RCC 7860 (cell line): ENCODE data around the gene WAC.

Source experiments
- DNase-seq: peaks from one replicate; pipeline ENCODE4 v3.0.0-alpha.2; 2015; ENCODE audit warnings: low spot score
- FAIRE-seq: peaks from 2 replicates; lab custom pipeline; 2012; peaks lifted over from hg19 to GRCh38; lab: Jason Lieb, UNC

The WAC gene

DNA sequence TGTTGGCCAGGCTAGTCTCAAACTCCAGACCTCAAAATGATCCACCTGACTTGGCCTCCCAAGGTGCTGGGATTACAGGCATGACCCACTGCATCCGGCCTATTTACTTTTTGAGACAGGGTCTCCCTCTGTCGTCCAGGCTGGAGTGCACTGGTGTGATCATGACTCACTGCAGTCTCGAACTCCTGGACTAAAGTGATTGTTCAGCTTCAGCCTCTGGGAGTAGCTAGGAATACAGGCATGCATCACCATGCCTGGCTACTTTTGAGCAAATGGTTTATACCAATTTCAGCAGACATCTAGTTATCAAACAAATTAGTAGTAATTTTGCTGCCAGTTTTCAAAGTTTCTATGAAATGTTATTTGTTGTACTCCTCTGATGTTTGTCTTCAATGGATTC is 2.2 kb upstream of the WAC start:
- DNase-seq (no peak), FAIRE-seq (no peak)

DNA sequence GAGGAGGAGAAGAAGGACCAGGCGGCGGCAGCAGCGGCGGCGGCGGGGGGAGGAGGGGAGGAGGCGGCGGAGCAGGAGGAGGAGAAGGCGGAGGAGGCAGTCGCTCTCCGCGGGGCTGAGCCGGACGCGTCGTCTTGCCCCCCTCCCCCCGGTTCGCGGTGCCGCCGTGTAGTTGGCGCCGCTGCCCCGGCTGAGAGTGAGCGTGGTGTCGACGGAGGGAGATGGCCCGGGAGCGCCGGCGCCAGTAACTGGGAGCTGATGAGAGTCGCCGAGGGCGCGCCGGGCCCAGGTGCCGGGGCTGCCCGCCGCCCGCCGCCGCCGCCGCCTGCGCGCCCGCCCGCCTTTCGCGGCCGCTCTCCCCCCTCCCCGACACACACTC is 257 bp downstream of the WAC start:
- FAIRE-seq (no peak), DNase-seq (no peak)

DNA sequence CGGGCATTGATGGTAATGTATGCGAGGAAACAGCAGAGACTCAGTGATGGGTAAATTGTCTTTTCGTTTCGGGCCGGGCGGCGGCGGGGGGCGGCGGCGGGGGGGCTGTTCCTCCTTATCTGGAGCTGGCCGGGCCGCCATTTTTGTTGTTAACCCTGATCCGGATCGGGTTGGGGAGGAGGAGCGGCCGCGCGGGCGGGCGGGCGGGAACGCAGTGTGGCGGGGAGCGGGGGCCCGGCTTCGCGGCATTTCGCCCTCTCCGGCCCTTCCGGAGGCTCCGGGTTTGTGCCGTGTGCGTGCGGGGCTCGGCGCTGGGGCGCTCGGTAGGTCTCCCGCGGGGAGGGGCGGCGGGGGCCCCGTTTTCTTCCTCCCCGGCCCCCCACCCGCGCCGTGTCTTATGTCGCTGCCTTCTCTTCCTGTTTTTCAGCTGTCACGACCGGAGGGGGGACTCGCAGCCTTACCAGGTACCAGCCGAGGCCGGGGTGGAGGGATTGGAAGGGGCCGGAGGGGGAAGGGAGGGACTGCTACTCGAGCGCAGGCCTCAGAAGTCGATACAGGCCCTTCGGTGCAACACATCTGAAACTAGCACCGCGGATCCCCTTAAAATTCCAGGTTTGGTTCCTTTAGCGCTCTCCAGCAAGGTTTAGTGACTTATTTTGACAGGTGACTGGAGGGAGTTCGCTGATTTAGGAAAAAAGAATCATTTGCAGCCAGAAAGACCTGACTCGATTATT is 820 bp downstream of the WAC start:
- no peak for DNase-seq
- no peak for FAIRE-seq

DNA sequence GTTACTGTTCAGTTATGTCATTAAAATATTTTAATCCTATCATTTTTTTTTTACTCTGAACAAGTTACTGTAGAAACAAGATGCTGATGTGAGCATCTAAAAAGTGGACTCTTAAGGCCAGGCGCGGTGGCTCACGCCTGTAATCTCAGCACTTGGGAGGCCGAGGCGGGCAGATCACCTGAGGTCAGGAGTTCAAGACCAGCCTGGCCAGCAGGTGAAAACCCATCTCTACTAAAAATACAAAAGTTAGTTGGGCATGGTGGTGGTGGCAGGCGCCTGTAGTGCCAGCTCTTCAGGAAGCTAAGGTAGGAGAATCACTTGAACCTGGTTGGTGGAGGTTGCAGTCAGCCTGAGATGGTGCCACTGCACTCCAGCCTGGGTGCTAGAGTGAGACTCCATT is 2.9 kb downstream of the WAC start:
- FAIRE-seq (no peak), DNase-seq (no peak)

DNA sequence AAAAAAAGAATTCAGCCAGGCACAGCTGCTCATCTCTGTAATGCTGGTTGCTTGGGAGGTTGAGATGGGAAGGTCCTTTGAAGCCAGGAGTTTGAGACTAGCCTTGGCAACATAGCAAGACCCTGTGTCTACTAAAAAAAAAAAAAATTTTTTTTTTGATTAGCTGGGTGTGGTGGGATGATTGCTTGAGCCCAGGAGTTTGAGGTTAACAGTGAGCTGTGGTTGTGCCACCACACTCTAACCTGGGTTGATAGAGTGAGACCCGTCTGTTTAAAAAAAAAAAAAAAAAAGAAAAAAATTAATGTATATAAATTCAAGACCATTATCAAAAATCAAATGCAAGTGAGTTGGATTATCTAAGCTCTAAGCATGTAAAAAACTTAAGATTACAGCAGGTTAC is 5.7 kb downstream of the WAC start:
- FAIRE-seq (no peak), DNase-seq (no peak)

DNA sequence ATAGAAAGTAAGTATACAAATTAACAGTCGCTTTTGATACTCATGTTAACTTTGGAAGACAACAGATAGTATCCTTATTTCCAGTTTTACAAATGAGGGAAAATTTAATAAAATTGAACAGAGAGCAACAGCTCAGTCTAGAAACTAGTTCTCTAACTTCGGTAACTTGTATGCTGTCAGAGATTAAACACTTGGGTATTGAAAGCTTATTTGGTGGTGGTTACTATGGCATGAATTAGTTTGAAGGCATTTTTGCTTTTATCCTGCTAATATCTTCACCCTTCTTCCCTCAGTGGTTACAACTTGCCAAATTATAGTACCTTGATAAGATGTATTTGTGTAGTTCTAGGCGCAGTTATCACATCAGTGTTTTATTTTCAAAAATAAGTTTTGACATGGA is 7.2 kb downstream of the WAC start:
- no peak for FAIRE-seq
- DNase-seq, result no peak

DNA sequence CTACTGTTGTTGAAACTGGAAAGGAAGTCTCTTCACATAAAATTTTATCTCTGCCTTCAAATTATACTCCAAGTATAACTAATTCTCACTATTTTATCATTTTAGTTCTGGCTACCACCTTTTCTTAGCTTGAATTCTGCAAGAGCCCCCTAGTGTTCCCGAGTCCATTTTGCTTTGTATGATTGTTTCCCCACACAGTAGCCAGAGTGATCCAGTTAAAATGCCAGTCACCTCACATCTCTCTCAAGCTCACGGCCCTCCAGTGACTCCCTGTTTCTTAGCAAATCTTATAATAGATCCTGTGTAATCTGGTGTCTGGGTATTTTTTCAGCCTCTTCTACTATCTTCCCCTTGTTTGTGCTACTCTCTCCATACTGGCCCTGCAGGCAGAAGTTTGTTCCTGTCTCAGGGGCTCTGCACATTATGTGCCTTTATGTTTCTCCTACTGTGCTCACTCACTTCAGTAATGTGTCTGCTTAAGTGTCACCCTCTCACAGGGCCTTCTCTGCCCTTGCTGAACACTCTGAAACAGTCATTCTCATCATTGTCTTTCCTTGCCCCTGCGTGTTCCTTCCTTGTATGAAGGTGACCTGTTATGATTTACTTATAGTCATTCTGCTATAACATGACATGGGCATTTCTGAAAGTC is 8.9 kb downstream of the WAC start:
- DNase-seq (no peak), FAIRE-seq (no peak)

DNA sequence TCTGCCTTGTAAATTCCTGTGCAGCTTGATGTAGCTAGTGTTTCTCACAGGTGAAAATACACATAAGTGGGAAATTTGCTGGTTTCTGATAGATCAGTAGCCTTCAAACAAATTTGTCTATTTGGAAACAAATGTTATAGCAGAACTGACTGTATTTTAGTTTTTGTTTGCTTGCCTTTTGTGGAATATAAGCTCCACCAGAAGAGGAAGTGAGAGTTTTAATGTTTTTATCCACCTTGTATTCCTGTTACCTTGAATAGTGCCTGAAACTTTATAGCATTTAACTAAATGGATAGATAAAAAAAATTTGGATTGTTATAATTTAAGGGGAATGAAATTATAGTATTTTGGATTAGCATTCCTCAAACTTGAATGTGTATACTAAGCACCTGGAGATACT is 9.8 kb downstream of the WAC start:
- no peak for DNase-seq
- FAIRE-seq, result no peak

DNA sequence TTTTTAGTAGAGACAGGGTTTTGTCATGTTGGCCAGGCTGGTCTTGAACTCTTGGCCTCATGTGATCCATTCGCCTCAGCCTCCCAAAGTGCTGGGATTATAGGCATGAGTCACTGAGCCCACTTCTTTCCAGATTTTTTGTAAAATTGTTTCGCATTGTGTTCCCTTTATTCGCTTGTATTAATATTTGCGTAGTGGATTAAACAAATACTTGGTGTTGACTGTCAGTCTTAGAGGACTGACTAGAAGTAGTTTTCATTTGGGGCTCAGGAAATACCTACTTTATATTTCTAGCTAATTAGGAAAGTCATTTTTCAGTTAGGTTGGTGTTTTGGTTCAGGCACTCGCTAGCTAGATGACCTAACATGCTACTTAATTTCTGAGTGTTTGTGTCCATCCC is 11.1 kb downstream of the WAC start:
- FAIRE-seq (no peak), DNase-seq (no peak)

DNA sequence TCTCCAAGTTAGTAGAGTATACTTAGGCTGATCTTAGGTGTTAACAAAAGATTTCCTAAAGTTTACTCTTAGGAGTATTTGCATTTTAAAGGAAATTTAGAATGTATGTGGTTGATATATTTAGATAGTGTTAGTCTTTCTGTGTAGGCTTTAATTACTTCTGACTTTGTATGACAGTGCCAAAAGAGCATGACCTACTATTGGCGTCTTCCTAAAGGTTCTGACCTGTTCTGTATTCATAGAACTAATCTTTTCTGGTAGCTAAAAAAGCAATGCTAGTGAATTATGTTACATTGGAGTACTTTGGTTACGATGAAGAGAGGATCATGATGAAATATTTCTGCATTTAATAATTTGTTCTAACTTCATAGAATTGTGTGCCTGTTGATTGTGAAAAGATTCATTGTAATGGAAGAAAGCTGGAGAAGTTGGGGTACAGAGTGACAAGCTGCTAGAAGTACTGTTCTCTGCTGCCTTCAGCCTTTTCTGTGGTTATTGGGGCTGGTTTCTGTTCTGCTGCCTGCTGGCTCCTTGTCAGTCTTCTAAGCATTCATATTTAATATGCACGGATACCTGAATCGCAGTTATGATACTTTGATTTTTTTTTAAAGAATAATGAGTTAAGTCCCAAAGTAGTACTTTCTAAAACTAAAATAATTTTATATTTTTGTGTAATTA is 13.2 kb downstream of the WAC start:
- DNase-seq (no peak), FAIRE-seq (no peak)

DNA sequence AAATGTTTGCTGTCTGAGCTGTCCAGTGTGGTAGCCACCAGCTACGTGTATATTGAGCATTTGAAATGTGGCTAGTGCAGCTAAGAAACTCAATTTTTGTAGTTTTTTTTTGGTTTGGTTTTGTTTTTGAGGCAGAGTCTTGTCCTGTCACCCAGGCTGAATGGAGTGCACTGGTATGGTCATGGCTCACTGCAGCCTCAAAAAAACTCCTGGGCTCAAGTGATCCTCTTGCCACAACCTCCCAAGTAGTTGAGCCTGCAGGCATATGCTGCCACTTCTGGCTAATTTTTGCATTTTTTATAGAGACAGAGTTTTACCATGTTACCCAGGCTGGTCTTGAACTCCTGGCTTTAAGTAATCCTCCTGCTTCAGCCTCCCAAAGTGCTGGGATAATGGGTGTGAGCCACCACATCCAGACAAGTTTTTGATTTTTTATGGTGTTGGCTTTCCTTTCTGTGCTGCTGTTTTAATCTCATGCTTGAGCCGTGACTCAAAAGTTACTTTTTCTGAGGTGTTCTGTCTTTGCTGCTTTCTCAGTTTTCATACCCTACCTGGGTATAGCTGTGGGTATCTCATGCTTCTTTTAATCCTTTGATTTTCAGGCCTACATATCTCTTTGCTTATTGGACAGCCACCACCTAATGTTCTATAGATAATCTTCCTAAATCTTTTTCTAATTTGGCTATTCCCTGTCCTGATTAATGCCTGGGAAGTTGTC is 16.0 kb downstream of the WAC start:
- no peak for DNase-seq
- FAIRE-seq, result no peak

DNA sequence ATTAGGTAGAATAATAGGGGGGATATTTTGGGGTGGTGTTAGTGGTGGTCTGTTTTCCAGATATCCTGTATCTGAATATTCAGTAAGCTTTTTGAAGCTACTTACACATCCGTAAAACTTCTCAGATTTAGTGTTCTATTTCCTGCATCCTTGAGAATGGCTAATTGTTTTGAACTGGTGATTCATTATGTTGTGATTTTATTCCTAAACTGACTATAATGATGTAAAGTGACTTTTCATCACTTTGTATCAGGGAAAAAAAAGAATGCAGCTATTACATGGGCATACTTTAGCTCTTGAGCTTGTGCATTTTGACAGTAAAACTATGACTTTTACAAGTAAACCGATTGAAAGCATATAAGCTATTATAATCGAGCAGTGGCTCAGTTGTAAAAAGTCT is 18.2 kb downstream of the WAC start:
- no peak for FAIRE-seq
- no peak for DNase-seq

DNA sequence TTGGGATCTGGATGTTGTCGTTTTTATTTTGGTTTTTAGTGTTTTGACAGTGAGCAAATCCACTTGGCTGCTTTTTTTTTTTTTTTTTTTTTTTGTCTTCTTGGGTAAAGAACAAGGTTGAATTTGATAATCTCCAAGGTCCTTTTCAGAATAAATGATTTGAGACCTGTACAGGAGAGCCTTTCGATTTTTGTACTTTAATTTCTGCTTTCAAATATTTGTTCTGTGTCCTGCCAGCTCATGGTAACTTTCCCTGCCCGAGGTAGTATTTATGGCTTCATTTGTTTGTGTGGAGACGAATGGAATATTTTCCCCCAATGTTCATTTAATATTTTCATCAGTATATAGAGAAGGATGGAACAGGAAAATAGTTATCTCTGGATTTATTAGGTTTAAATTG is 19.9 kb downstream of the WAC start:
- FAIRE-seq, result no peak
- DNase-seq, result no peak

DNA sequence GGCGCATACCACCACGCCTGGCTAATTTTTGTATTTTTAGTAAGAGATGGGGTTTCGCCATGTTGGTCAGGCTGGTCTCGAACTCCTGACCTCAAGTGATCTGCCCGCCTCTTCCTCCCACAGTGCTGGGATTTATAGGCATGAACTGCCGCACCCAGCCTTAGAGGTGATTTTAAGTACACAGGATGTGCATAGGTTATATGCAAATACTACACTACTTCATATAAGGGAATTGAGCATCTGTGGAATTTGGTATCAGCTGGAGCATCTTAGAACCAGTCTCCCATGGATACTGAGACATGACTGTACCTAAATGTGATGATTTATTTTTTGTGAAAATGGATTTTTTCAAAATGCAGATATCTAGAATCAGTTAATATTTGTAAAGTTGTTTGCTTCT is 21.1 kb downstream of the WAC start:
- DNase-seq, result no peak
- no peak for FAIRE-seq

DNA sequence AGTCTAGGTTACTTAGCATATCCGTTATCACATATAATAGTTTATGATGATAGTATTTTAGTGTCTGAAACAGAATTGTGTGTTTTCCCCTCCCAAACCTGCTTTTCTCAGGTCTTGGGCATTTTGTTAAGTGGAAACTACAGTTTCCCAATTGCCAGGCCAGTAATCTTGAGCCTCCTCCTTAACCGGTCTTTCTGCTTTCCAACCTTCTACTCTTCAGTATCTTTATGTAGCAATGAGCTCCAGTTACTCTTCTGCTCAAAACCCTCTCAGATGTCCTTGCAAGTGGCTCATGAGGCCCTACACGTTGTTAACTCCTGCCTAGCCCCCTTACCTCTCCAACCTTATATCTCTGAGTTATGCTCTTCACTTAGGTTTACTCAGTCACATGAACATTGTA is 22.0 kb downstream of the WAC start:
- no peak for DNase-seq
- FAIRE-seq, result no peak

DNA sequence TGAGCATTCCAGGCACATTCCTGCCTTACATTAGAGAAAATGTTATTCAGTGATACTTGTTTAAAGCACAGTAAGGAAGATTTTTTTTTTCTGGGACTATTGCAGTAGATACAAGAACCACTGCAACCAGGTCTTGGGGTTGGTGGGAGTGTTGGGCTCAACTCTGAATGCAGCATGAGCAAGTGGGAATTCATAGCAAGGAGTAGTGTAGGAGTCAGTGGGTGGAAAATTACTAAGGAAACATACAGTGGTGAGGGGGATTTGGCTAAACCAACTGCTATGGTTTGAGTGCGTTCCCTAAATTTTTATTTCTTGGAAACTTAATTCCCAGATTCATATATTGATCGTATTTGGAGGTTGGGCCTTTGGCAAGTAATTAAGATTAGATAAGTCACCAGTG is 22.4 kb downstream of the WAC start:
- no peak for DNase-seq
- no peak for FAIRE-seq

DNA sequence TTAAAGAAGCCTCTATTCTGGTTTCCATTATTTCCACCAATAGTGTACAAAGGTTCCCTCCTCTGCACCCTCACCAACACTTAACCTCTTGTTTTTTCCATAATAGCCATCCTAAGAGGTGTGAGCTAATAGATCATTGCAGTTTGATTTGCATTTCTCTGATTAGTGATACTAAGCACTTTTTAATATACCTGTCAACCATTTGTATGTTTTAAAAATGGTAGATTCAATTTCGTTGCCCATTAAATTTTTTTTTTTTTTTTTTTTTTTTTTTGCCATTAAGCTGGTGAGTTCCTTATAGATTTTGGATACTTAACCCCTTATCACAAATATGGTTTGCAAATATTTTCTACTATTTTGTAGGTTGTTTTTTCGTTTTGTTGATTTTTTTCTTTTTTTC is 23.2 kb downstream of the WAC start:
- DNase-seq (no peak), FAIRE-seq (peak; percentile 28)

DNA sequence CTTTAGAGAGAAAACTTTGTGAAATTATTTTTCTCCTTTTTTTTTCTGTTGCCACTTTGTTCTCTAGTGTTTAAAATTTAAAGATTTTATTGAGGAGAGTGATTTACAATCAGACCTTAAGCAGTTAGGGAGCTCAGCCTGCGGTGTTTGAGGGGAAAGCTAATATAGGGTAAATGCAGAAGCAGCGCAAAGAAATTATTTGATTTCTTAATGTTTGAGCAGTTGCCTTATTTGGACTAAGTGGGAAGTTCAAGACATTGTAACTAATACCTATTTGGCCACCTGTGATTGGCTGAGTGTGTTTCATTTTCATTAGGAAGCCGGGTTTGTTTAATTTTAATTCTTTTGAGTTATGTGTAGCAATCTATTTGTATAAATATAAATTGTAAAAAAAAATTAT is 25.3 kb downstream of the WAC start:
- no peak for FAIRE-seq

DNA sequence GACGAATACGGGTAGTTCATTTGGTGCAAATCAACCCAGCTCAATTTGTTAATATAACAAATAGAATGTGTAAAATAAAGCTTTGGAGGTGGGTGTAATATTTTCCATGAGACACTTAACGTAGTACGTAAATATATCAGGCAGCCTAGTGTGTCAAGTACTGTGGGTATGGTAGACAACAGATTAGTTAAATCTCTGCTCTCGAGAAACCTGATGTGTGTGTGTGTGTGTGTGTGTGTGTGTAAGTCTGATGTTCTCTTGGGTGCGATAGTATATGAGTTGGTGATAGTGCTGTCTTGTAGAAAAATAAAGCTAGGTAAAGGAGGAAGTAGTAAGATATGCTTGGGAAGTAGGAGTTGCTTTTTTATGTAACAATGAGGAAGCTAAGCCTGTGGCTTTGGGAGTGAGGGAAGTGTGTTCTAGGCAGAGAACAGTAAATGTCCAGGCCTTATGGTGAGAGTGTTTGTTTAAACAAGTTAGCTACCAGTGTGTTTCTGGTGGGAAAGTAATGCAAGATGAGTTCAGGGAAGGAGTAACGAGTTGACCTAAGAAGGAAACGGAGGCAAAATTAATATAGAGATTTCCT is 26.1 kb downstream of the WAC start:
- no peak for DNase-seq
- FAIRE-seq, result no peak

More for the DNA sequence above, 25.3 kb downstream of the WAC start:
- no peak for DNase-seq

DNA sequence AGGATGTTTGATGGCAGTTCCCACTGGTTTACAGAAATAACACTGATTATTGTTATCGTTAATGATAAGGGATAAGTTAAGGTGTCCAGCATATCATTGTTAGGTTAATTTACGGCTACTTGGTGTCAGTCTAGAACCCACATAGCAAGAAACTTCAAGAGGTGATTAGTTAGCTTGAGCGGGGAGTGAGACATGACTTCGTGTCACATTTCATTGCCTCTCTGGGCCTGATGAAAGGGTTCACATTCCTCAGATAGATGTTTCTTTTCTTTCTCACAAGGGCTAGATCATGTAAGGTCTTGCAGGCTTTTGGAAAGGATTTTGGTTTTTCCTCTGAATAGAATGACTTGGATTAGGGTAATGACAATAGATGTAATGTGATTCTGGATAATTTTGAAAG is 26.7 kb downstream of the WAC start:
- DNase-seq (no peak), FAIRE-seq (no peak)

DNA sequence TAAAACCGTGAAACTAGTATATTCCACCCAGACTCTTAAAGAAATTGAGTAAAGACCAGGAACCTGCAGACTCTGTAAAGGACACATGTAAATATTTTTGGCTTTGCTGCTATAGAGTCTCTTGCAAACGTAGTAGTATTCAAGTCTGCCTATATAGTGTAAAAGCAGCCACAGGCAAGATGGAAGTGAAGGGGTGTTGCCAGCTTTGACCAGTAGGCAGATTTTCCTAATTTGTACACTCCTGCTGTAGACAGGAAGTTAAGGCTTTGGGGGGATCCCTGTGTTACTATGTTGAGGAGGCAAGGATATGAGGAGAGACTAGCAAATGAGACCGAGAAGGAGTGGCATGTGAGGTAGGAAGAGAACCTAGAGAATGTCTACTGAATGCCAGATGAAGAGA is 27.7 kb downstream of the WAC start:
- DNase-seq, result no peak
- no peak for FAIRE-seq
